Caco-2 (cell line): Measurements from ENCODE around the gene CCND2. TPM values are rescaled to one million over a fixed set of nuclear protein-coding genes. Genes with fewer than 3 reads are reported as not detected.

Experiments used
- BruUV-seq: library from RNA; stranded (reverse); fragments of 400-500 nt; replicated peaks from 2 replicates; lab custom pipeline; 2021; lab: Mats Ljungman, UMichigan
- CTCF ChIA-PET: fragments of 300-600 bp; sonication (Branson Sonifier 250); formaldehyde crosslinking; loops from one replicate; lab custom pipeline; 2022; ENCODE audit warnings: antibody characterized with exemption; lab: Charles Lee
- POLR2A ChIA-PET: fragments of 300-600 bp; sonication (Branson Sonifier 250); formaldehyde crosslinking; loops from one replicate; lab custom pipeline; 2022; ENCODE audit warnings: antibody characterized with exemption; lab: Charles Lee
- DNase-seq, 2 experiments: peaks; one replicate each; pipeline versions ENCODE4 v3.0.0 to v3.0.0-alpha.2; 2020 to 2022
- H3K27me3 ChIP-seq: replicated peaks from 2 replicates; pipeline ENCODE4 v1.6.0; 2011; ENCODE audit warnings: low read length; ENCODE audit not compliant: control insufficient read depth, insufficient read depth
- H3K36me3 ChIP-seq: 2 replicates; pipeline ENCODE4 v1.5.1; 2011; ENCODE audit warnings: low read length; ENCODE audit not compliant: control insufficient read depth, insufficient read depth
- H3K4me1 ChIP-seq: fragments of 250-450 bp; sonication (Bioruptor Pico); 2 replicates; pipeline ENCODE4 v1.5.1; 2020; ENCODE audit warnings: mild to moderate bottlenecking
- H3K4me3 ChIP-seq: 2 replicates; pipeline ENCODE4 v1.5.1; 2011; ENCODE audit warnings: low read depth, mild to moderate bottlenecking, control low read depth, low read length
- H3K9me3 ChIP-seq: fragments of 250-450 bp; sonication (Bioruptor Pico); 2 replicates; pipeline ENCODE4 v1.5.1; 2020; ENCODE audit warnings: mild to moderate bottlenecking, moderate library complexity
- H3K27ac Mint-ChIP-seq: one replicate; pipeline ENCODE4 v1.8.0; 2022; ENCODE audit warnings: mixed read lengths; ENCODE audit not compliant: unreplicated experiment
- H3K27me3 Mint-ChIP-seq: one replicate; pipeline ENCODE4 v1.8.0; 2022; ENCODE audit warnings: mixed read lengths; ENCODE audit not compliant: insufficient read depth, unreplicated experiment
- H3K36me3 Mint-ChIP-seq: one replicate; pipeline ENCODE4 v1.8.0; 2022; ENCODE audit warnings: mild to moderate bottlenecking, mixed read lengths; ENCODE audit not compliant: insufficient read depth, unreplicated experiment
- H3K4me1 Mint-ChIP-seq: one replicate; pipeline ENCODE4 v1.8.0; 2022; ENCODE audit warnings: low read depth, mixed read lengths; ENCODE audit not compliant: unreplicated experiment
- H3K4me3 Mint-ChIP-seq: one replicate; pipeline ENCODE4 v1.8.0; 2022; ENCODE audit warnings: mild to moderate bottlenecking, moderate library complexity, mixed read lengths; ENCODE audit not compliant: unreplicated experiment
- H3K9me3 Mint-ChIP-seq: one replicate; pipeline ENCODE4 v1.8.0; 2022; ENCODE audit warnings: mixed read lengths; ENCODE audit not compliant: unreplicated experiment
- intact Hi-C: fragments of 100-400 bp; cut with micrococcal nuclease; formaldehyde crosslinking; loops from one replicate; pipeline ENCODE4 v1.10.0; 2022; ENCODE audit not compliant: unreplicated experiment
- total RNA-seq: library from RNA; stranded (reverse); gene quantifications from 2 replicates; pipeline ENCODE4 v1.2.3, GENCODE V29; 2022
- TF ChIP-seq, protein P1 (sequence below), 2 experiments: fragments of 200-600 bp in 1 of 2; IDR thresholded peaks; 1 replicate in 1 of 2; 2 replicates in 1 of 2; pipeline versions ENCODE4 v1.5.1 to v1.8.0; 2011 to 2022; ENCODE audit warnings: antibody characterized with exemption in 1 of 2, control low read depth in 1 of 2, inconsistent platforms in 1 of 2, low read depth in 1 of 2, low read length in 1 of 2, mild to moderate bottlenecking in 1 of 2, moderate library complexity in 1 of 2; ENCODE audit not compliant: insufficient read depth in 1 of 2, severe bottlenecking in 1 of 2, unreplicated experiment in 1 of 2

Gene CCND2
- total RNA-seq, 1 experiment from 2014 or later = 145 TPM

DNA sequence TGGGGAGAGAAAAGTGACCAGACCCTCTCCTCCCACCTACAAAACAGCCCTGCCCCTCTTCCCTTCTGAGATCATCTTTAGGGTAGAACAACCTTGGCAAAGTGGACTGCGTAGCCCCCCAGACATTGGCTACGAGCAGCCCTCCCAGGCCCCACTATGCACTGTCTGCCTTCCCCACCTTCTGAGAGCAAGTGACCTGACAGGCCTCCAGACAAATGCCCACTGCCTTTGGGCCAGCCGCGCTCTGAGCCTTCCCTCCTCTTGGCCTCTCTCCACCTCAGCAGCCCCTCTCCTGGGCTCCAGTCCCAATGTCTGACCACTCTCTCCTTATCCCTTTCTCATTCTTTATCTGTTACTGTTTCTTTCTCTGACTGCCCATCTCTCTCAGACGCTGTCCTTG lies 46.5 kb upstream of the CCND2 start:
- Histone ChIP-seq H3K4me1 (no peaks in the 10 kb centered on the region), H3K36me3 (no peaks in the 10 kb centered on the region), H3K4me3 (no peak overlapping the region), H3K9me3 (peaks cover 9% of the 10 kb centered on the region), H3K27me3 (no peaks in the 10 kb centered on the region; the same call in 1 of the 2 replicates)
- Mint-ChIP-seq H3K27ac (no peak overlapping the region), H3K36me3 (no peaks in the 10 kb centered on the region), H3K4me3 (no peak overlapping the region), H3K9me3 (no peaks in the 10 kb centered on the region), H3K27me3 (peaks cover 29% of the 10 kb centered on the region), H3K4me1 (no peaks in the 10 kb centered on the region)
- CTCF ChIA-PET = no interaction called here
- DNase-seq = no peak
- TF ChIP-seq, protein P1, sequence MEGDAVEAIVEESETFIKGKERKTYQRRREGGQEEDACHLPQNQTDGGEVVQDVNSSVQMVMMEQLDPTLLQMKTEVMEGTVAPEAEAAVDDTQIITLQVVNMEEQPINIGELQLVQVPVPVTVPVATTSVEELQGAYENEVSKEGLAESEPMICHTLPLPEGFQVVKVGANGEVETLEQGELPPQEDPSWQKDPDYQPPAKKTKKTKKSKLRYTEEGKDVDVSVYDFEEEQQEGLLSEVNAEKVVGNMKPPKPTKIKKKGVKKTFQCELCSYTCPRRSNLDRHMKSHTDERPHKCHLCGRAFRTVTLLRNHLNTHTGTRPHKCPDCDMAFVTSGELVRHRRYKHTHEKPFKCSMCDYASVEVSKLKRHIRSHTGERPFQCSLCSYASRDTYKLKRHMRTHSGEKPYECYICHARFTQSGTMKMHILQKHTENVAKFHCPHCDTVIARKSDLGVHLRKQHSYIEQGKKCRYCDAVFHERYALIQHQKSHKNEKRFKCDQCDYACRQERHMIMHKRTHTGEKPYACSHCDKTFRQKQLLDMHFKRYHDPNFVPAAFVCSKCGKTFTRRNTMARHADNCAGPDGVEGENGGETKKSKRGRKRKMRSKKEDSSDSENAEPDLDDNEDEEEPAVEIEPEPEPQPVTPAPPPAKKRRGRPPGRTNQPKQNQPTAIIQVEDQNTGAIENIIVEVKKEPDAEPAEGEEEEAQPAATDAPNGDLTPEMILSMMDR (IDR thresholded peaks at IDR 0.05; ENCODE audit: insufficient read depth in 1 of 2, low read depth in 1 of 2, low read length in 1 of 2, severe bottlenecking in 1 of 2, unreplicated experiment in 1 of 2) = no peak
- intact Hi-C loops = no loop called here
- POLR2A ChIA-PET = no interaction called here
- no TSS peak for BruUV-seq

DNA sequence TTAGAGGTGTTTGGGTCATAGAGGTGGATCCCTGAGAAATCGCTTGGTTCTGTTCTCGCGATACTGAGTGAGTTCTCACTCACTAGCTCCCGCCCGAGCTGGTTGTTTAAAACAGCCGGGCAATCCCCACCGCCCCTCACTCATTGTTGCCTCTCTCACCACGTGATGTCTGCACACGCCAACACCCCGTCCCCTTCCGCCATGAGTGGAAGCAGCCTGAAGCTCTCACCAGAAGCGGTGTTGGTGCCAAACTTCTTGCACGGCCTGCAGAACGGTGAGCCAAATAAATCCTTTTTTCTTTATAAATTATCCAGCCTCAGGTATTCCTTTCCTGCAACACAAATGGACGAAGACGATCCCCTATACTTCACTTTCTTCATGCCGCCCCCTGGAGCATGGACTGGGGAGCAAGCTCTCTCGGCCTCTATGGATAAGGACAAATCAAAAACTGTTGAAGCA lies 45.4 kb upstream of the CCND2 start:
- intact Hi-C loops = no loop called here
- H3K36me3 Mint-ChIP-seq = no peaks in the 10 kb centered on the region
- H3K9me3 Mint-ChIP-seq = no peaks in the 10 kb centered on the region
- ChIA-PET CTCF (interaction anchor here (1.1 kb wide), 2 partner anchors 49 to 63 kb away, joined by 4 to 5 read pairs; no protein-coding TSS in a partner anchor), POLR2A (no interaction called here)
- TF ChIP-seq, protein P1 (IDR thresholded peaks at IDR 0.05; ENCODE audit: insufficient read depth in 1 of 2, low read depth in 1 of 2, low read length in 1 of 2, severe bottlenecking in 1 of 2, unreplicated experiment in 1 of 2) = peak in 1 of 2 experiments; percentile 7
- Histone ChIP-seq H3K9me3 (no peaks in the 10 kb centered on the region), H3K4me1 (no peaks in the 10 kb centered on the region), H3K27me3 (no peaks in the 10 kb centered on the region), H3K36me3 (no peaks in the 10 kb centered on the region), H3K4me3 (no peak overlapping the region)
- peaks cover 35% of the 10 kb centered on the region for H3K27me3 Mint-ChIP-seq
- no peaks in the 10 kb centered on the region for H3K4me1 Mint-ChIP-seq
- no peak overlapping the region for H3K27ac Mint-ChIP-seq
- DNase-seq = no peak
- no TSS peak for BruUV-seq
- H3K4me3 Mint-ChIP-seq = no peak overlapping the region

DNA sequence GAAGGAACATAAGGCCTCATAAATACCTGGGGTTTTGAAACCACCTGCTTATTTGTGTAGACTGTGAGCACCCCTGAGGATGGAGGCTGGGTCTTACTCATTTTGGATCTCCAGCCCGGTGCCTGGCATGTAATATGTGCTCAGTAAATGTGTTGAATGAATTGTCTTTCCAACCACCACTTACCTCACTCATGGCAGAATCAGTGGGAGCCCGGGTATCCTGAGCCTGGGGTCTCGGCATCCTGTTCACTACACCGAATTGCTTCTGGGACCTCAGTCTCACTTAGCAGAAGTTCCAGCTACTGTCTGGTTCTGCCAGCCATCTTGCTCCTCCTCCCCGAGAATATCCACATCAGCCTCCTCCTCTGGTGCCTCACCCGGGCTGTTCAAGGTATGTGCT lies 43.0 kb upstream of the CCND2 start:
- Histone ChIP-seq H3K27me3 (no peaks in the 10 kb centered on the region), H3K4me3 (no peak overlapping the region), H3K36me3 (no peaks in the 10 kb centered on the region), H3K9me3 (peaks cover 5% of the 10 kb centered on the region; the same call in 1 of the 2 replicates), H3K4me1 (no peaks in the 10 kb centered on the region)
- Mint-ChIP-seq H3K27ac (no peak overlapping the region), H3K4me3 (no peak overlapping the region), H3K27me3 (peaks cover 45% of the 10 kb centered on the region), H3K4me1 (no peaks in the 10 kb centered on the region), H3K36me3 (no peaks in the 10 kb centered on the region), H3K9me3 (no peaks in the 10 kb centered on the region)
- DNase-seq = no peak
- POLR2A ChIA-PET = no interaction called here
- TF ChIP-seq, protein P1 (IDR thresholded peaks at IDR 0.05; ENCODE audit: insufficient read depth in 1 of 2, low read depth in 1 of 2, low read length in 1 of 2, severe bottlenecking in 1 of 2, unreplicated experiment in 1 of 2) = no peak
- CTCF ChIA-PET = no interaction called here
- BruUV-seq = no TSS peak
- intact Hi-C loops = no loop called here
